Progenitor cell of endocrine pancreas (in vitro differentiated cells): Measurements from ENCODE around the gene KRT13. TPM values are rescaled to one million over a fixed set of nuclear protein-coding genes. Genes with fewer than 3 reads are reported as not detected.

Experiments
- DNase-seq: peaks from one replicate; pipeline ENCODE4 v3.0.0; 2021; ENCODE audit warnings: low spot score; ENCODE audit not compliant: unreplicated experiment
- H3K27ac Mint-ChIP-seq: 2 replicates; pipeline ENCODE4 v1.8.0; 2021; ENCODE audit warnings: mild to moderate bottlenecking, moderate library complexity, mixed read lengths
- H3K27me3 Mint-ChIP-seq: 2 replicates; pipeline ENCODE4 v1.8.0; 2021; ENCODE audit warnings: mixed read lengths
- H3K36me3 Mint-ChIP-seq: 2 replicates; pipeline ENCODE4 v1.8.0; 2022; ENCODE audit warnings: mixed read lengths; ENCODE audit not compliant: insufficient read depth
- H3K4me1 Mint-ChIP-seq: 2 replicates; pipeline ENCODE4 v1.8.0; 2021; ENCODE audit warnings: low read depth, mixed read lengths
- H3K4me3 Mint-ChIP-seq: 2 replicates; pipeline ENCODE4 v1.8.0; 2021; ENCODE audit warnings: low read depth, mild to moderate bottlenecking, moderate library complexity, mixed read lengths
- H3K9me3 Mint-ChIP-seq: 2 replicates; pipeline ENCODE4 v1.8.0; 2021; ENCODE audit warnings: low read depth, mixed read lengths
- total RNA-seq: library from RNA; stranded (reverse); gene quantifications from 2 replicates; pipeline ENCODE4 v1.2.1, GENCODE V29; 2021
- TF ChIP-seq, protein P1 (sequence below): fragments of 200-600 bp; sonication (generic); IDR thresholded peaks from one replicate; pipeline ENCODE4 v1.5.0; 2021; ENCODE audit warnings: antibody characterized with exemption, mild to moderate bottlenecking; ENCODE audit not compliant: unreplicated experiment

KRT13 gene
- total RNA-seq, 1 donor from 2014 or later: not detected

GRCh38 chr17:41483991-41484826 is 21.2 kb downstream of the KRT13 start:
- no peak for DNase-seq
- Mint-ChIP-seq H3K4me3 (no peak overlapping the region), H3K36me3 (no peaks in the 10 kb centered on the region), H3K27ac (no peak overlapping the region), H3K4me1 (peaks cover 15% of the 10 kb centered on the region), H3K9me3 (no peaks in the 10 kb centered on the region), H3K27me3 (peaks cover 24% of the 10 kb centered on the region)
- TF ChIP-seq, protein P1, sequence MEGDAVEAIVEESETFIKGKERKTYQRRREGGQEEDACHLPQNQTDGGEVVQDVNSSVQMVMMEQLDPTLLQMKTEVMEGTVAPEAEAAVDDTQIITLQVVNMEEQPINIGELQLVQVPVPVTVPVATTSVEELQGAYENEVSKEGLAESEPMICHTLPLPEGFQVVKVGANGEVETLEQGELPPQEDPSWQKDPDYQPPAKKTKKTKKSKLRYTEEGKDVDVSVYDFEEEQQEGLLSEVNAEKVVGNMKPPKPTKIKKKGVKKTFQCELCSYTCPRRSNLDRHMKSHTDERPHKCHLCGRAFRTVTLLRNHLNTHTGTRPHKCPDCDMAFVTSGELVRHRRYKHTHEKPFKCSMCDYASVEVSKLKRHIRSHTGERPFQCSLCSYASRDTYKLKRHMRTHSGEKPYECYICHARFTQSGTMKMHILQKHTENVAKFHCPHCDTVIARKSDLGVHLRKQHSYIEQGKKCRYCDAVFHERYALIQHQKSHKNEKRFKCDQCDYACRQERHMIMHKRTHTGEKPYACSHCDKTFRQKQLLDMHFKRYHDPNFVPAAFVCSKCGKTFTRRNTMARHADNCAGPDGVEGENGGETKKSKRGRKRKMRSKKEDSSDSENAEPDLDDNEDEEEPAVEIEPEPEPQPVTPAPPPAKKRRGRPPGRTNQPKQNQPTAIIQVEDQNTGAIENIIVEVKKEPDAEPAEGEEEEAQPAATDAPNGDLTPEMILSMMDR: no peak

DNA sequence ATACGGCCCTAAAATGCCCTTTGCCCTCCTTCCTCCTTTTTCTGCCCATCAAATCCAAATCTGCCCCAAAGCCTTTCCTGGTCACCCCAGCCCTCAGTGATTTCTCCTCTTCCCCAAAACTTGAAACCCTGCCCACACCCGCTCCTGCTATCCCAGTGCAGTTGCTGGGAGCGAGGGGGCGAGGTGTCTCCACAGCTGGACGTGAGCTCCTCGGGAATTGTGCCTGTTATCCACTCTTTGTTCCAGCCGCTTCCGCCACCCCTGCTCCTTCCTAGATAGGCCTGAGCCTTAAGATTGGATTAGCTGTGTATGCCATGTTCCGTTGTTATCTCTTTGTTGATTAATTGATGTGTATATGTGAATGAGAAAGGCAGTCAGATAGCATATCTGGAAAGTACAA is 21.9 kb downstream of the KRT13 start:
- Mint-ChIP-seq H3K27ac (peak overlapping the region; percentile 68), H3K27me3 (peaks cover 21% of the 10 kb centered on the region)

GRCh38 chr17:41481036-41481435 is 24.4 kb downstream of the KRT13 start, which contains the start of gene KRT35:
TSS of gene KRT35 (minus strand) at chr17:41481151. CDS start at chr17:41481097, 54 bp downstream.
- H3K36me3 Mint-ChIP-seq: no peaks in the 10 kb centered on the region
- no peak within 1 kb of the TSS for H3K27ac Mint-ChIP-seq
- peaks cover 15% of the 10 kb centered on the region for H3K4me1 Mint-ChIP-seq
- TF ChIP-seq, protein P1: no peak
- H3K4me3 Mint-ChIP-seq: no peak within 1 kb of the TSS
- no peak for DNase-seq
- H3K9me3 Mint-ChIP-seq: no peaks in the 10 kb centered on the region
- peaks cover 13% of the 10 kb centered on the region for H3K27me3 Mint-ChIP-seq

More for the DNA sequence above, 21.9 kb downstream of the KRT13 start:
- H3K4me1 Mint-ChIP-seq: peaks cover 15% of the 10 kb centered on the region
- TF ChIP-seq, protein P1: no peak
- H3K36me3 Mint-ChIP-seq: no peaks in the 10 kb centered on the region
- H3K4me3 Mint-ChIP-seq: no peak overlapping the region
- no peaks in the 10 kb centered on the region for H3K9me3 Mint-ChIP-seq
- DNase-seq: no peak

GRCh38 chr17:41480581-41480980 is 24.8 kb downstream of the KRT13 start:
- Mint-ChIP-seq H3K27ac (no peak overlapping the region), H3K4me3 (no peak overlapping the region), H3K9me3 (no peaks in the 10 kb centered on the region), H3K27me3 (peaks cover 9% of the 10 kb centered on the region), H3K4me1 (peaks cover 15% of the 10 kb centered on the region), H3K36me3 (no peaks in the 10 kb centered on the region)
- TF ChIP-seq, protein P1: no peak
- DNase-seq: no peak

DNA sequence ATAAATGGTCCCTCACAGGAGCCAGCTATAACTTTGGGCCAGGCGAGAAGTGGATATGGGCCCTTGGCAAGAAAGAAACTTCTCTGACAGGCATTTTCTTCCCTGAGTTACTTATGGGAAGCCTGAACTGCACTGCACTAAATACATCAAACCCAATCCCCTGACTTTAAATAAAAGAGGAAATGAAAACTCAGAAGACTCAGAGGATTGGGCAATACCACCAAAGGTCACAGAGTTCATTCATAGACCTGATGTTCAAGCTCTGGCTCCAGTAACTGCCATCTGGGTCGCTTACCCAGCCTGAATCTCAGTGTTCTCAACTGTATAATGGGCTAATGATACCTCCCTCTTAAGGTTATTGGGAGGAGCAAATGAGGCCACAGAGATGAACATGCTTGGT is 25.3 kb downstream of the KRT13 start:
- H3K9me3 Mint-ChIP-seq: no peaks in the 10 kb centered on the region
- peaks cover 15% of the 10 kb centered on the region for H3K4me1 Mint-ChIP-seq
- no peaks in the 10 kb centered on the region for H3K36me3 Mint-ChIP-seq
- DNase-seq: no peak
- TF ChIP-seq, protein P1: no peak
- H3K27ac Mint-ChIP-seq: no peak overlapping the region
- H3K4me3 Mint-ChIP-seq: no peak overlapping the region
- peaks cover 8% of the 10 kb centered on the region for H3K27me3 Mint-ChIP-seq
